Measurements from ENCODE around the gene FBLL1.
"Not testable (repeated sequence)": the region's sequence is repeated elsewhere in the genome, so short reads cannot be mapped to it uniquely, and the experiment has no call there.

DNA sequence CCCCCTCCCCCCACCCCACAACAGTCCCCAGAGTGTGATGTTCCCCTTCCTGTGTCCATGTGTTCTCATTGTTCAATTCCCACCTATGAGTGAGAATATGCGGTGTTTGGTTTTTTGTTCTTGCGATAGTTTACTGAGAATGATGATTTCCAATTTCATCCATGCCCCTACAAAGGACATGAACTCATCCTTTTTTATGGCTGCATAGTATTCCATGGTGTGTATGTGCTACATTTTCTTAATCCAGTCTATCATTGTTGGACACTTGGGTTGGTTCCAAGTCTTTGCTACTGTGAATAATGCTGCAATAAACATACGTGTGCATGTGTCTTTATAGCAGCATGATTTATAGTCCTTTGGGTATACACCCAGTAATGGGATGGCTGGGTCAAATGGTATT is 44.6 kb downstream of the FBLL1 start:
- TF ChIP-seq, protein P1, sequence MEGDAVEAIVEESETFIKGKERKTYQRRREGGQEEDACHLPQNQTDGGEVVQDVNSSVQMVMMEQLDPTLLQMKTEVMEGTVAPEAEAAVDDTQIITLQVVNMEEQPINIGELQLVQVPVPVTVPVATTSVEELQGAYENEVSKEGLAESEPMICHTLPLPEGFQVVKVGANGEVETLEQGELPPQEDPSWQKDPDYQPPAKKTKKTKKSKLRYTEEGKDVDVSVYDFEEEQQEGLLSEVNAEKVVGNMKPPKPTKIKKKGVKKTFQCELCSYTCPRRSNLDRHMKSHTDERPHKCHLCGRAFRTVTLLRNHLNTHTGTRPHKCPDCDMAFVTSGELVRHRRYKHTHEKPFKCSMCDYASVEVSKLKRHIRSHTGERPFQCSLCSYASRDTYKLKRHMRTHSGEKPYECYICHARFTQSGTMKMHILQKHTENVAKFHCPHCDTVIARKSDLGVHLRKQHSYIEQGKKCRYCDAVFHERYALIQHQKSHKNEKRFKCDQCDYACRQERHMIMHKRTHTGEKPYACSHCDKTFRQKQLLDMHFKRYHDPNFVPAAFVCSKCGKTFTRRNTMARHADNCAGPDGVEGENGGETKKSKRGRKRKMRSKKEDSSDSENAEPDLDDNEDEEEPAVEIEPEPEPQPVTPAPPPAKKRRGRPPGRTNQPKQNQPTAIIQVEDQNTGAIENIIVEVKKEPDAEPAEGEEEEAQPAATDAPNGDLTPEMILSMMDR (IDR thresholded peaks at IDR 0.05; ENCODE audit: extremely low read depth in 1 of 2, insufficient read depth in 1 of 2, low read depth in 1 of 2, low read length in 2 of 2), result not testable (repeated sequence)
- not testable (repeated sequence) for TF ChIP-seq POLR2A (IDR thresholded peaks at IDR 0.05; ENCODE audit: low read depth, low read length); EZH2 (IDR thresholded peaks at IDR 0.05; ENCODE audit: borderline replicate concordance, low read depth, low read length, severe bottlenecking); POLR2AphosphoS5 (IDR thresholded peaks at IDR 0.05; ENCODE audit: insufficient read depth, low read depth, low read length)
- TF ChIP-seq, protein P2, sequence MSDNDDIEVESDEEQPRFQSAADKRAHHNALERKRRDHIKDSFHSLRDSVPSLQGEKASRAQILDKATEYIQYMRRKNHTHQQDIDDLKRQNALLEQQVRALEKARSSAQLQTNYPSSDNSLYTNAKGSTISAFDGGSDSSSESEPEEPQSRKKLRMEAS (IDR thresholded peaks at IDR 0.05; ENCODE audit: insufficient read depth, insufficient read length), result not testable (repeated sequence)
